WERI-Rb-1 (cell line): Measurements from ENCODE around the gene HGFAC.

Experiments
- DNase-seq: peaks from one replicate; pipeline ENCODE4 v3.0.0-alpha.2; 2020
- H3K27ac ChIP-seq: fragments of 250-450 bp; sonication (Bioruptor Pico); 2 replicates; pipeline ENCODE4 v1.5.1; 2020; ENCODE audit warnings: mild to moderate bottlenecking, moderate library complexity
- H3K27me3 ChIP-seq: fragments of 250-450 bp; sonication (Bioruptor Pico); 2 replicates; pipeline ENCODE4 v1.5.1; 2021; ENCODE audit warnings: mild to moderate bottlenecking, low read depth, moderate library complexity; ENCODE audit not compliant: insufficient read depth, severe bottlenecking
- H3K36me3 ChIP-seq: fragments of 250-450 bp; sonication (Bioruptor Pico); 2 replicates; pipeline ENCODE4 v1.5.1; 2020; ENCODE audit warnings: mild to moderate bottlenecking, moderate library complexity
- H3K4me3 ChIP-seq: 2 replicates; pipeline ENCODE4 v1.5.1; 2011; ENCODE audit warnings: low read depth, mild to moderate bottlenecking, control low read depth, low read length
- H3K9me3 ChIP-seq: fragments of 250-450 bp; sonication (Bioruptor Pico); 2 replicates; pipeline ENCODE4 v1.5.1; 2021; ENCODE audit warnings: mild to moderate bottlenecking, moderate library complexity; ENCODE audit not compliant: severe bottlenecking
- TF ChIP-seq, protein P1 (sequence below): IDR thresholded peaks from 2 replicates; pipeline ENCODE4 v1.5.1; 2011; ENCODE audit warnings: low read depth, mild to moderate bottlenecking, control low read depth, inconsistent platforms, low read length

The HGFAC gene

DNA sequence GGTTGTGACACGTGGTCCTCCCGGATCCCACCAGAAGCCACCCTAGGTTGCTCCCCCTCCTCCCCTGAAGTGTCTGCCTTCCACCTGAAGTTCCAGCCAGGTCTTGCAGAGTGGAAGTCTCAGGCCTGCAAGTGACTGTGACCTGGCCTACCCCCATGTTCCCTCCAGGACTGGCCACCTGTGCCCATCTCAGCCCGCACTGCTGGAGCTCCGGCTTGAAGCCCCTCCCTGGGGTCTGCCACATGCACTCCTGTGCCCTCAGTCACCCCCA is 6.1 kb upstream of the HGFAC start:
- TF ChIP-seq, protein P1, sequence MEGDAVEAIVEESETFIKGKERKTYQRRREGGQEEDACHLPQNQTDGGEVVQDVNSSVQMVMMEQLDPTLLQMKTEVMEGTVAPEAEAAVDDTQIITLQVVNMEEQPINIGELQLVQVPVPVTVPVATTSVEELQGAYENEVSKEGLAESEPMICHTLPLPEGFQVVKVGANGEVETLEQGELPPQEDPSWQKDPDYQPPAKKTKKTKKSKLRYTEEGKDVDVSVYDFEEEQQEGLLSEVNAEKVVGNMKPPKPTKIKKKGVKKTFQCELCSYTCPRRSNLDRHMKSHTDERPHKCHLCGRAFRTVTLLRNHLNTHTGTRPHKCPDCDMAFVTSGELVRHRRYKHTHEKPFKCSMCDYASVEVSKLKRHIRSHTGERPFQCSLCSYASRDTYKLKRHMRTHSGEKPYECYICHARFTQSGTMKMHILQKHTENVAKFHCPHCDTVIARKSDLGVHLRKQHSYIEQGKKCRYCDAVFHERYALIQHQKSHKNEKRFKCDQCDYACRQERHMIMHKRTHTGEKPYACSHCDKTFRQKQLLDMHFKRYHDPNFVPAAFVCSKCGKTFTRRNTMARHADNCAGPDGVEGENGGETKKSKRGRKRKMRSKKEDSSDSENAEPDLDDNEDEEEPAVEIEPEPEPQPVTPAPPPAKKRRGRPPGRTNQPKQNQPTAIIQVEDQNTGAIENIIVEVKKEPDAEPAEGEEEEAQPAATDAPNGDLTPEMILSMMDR, result no peak
- H3K36me3 ChIP-seq, result peaks cover 9% of the 10 kb centered on the region
- no peak overlapping the region for H3K27ac ChIP-seq
- DNase-seq, result no peak
- H3K4me3 ChIP-seq, result no peak overlapping the region
- H3K9me3 ChIP-seq, result no peaks in the 10 kb centered on the region
- H3K27me3 ChIP-seq, result no peaks in the 10 kb centered on the region

DNA sequence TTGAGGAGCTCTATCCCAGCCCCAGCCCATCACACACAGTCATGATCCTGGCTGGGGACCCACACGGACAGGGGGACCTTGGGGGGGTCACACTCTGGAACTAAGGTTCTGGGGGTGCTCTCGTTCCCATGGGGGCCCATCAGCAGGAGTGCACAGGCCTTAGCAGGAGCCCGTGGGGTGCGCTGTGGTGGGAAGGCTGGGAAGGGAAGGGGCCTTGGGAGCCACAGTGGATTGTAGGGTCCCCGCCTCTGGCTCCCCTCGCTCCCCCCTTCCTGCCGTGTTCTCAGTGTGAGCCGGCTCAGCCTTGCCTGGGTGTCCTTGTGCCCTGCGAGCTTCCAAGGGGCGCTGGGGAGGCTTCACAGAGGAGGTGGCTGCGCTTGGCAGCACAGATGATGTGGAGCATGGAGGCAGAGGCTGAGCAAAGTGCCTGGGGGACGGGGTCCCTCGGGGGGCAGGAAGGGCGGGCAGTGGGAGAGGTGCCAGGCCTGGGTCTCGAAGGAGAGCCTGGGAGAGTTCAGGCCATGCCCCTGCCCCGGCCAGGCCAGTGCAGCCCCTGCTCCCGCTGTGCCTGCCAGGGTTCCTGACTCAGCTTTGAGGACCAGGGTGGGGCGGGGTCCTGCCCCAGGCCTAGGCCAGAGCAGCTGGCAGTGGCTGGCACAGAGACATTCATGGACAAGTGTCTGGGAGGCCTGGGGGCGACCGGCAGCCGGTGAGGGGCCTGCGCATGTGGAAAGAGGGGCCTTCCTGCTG is 5.5 kb upstream of the HGFAC start:
- H3K4me3 ChIP-seq, result no peak overlapping the region
- H3K36me3 ChIP-seq, result peaks cover 6% of the 10 kb centered on the region
- TF ChIP-seq, protein P1, result no peak
- peak overlapping the region; percentile 26; the same call in 1 of the 2 replicates for H3K27ac ChIP-seq
- H3K27me3 ChIP-seq, result no peaks in the 10 kb centered on the region
- H3K9me3 ChIP-seq, result no peaks in the 10 kb centered on the region
- DNase-seq, result no peak

DNA sequence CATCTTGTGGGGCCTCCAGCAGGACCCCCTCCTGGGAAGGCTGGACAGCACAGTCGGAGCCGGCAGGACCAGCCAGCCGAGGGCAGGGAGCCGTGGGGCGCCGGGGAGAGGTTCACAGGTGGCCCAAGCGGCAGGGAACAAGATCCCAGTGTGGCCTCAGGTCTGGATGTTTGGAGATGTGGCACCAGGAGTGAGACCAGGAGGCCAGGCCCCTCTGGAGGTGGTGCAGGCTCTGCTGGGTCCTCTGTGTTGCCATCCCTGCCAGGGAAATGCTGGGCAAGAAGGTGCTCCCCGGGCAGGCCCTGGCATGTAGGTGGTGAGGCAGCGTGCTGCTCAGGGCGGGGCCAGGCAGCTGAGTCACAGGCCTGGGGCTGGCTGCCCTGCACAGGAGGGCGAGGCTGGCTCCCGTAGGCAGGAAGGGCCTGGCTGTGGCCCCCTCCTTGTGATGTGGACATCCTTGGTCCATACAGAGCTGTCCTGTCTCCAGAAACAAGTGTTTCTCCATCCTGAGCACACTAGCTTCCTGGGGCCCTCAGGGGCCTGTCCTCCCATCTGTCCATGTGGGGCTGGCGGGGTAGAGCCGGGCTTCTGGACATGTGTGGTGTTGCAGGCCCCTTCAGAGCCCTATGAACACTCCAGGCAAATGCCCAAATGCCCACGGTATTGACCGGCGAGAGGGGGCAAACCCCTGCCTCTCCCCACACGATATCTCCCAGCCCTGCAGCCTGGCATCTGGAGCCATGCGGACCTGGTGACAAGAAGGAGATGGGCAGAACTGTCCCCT is 4.8 kb upstream of the HGFAC start:
- no peak for DNase-seq

DNA sequence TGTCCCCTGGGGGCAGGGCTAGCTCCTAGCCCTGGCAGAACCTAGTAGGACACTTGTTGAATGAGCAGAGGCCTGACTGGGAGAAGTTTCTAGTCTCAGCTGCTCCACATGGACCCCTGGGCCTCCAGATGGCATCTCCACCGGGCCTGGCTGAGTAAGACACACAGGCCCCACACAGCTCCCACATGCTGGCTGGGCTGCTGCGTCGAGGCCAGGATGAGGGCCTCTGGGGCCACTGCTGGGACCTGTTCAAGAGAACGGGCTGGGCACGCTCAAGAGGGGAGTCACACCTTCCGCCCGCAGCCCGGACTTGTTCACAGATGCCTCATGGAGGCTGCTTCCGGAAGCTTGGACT is 4.2 kb upstream of the HGFAC start:
- Histone ChIP-seq H3K27ac (no peak overlapping the region), H3K36me3 (no peaks in the 10 kb centered on the region), H3K27me3 (no peaks in the 10 kb centered on the region), H3K4me3 (no peak overlapping the region), H3K9me3 (no peaks in the 10 kb centered on the region)
- no peak for DNase-seq
- TF ChIP-seq, protein P1, result no peak

More for the DNA sequence above, 4.8 kb upstream of the HGFAC start:
- no peaks in the 10 kb centered on the region for H3K36me3 ChIP-seq
- H3K9me3 ChIP-seq, result no peaks in the 10 kb centered on the region
- H3K27me3 ChIP-seq, result no peaks in the 10 kb centered on the region
- H3K27ac ChIP-seq, result peak overlapping the region; percentile 26; the same call in 1 of the 2 replicates
- TF ChIP-seq, protein P1, result no peak
- no peak overlapping the region for H3K4me3 ChIP-seq

- TF ChIP-seq, protein P1, result no peak
- H3K27me3 ChIP-seq, result no peaks in the 10 kb centered on the region
- no peaks in the 10 kb centered on the region for H3K9me3 ChIP-seq
- no peak overlapping the region for H3K27ac ChIP-seq
- no peaks in the 10 kb centered on the region for H3K36me3 ChIP-seq
- H3K4me3 ChIP-seq, result no peak overlapping the region
- no peak for DNase-seq
Measured at GRCh38 chr4:3437998-3438846, 3.5 kb upstream of the HGFAC start.
